PC-3 (cell line): ENCODE data around the gene DDIAS. TPM values are rescaled to one million over a fixed set of nuclear protein-coding genes. Genes with fewer than 3 reads are reported as not detected.
"Not testable (repeated sequence)": the region's sequence is repeated elsewhere in the genome, so short reads cannot be mapped to it uniquely, and the experiment has no call there.

Source experiments
- ATAC-seq: fragments of 200-7000 bp; cut with Tn5 transposase; 2 replicates; pipeline ENCODE4 v1.9.1; 2020; ENCODE audit warnings: mild to moderate bottlenecking, moderate library complexity
- BruUV-seq: library from RNA; stranded (reverse); fragments of 400-500 nt; replicated peaks from 2 replicates; lab custom pipeline; 2021; lab: Mats Ljungman, UMichigan
- CTCF ChIA-PET: fragments of 300-600 bp; sonication (Branson Sonifier 250); formaldehyde crosslinking; loops from one replicate; lab custom pipeline; 2022; ENCODE audit warnings: antibody characterized with exemption; lab: Charles Lee
- POLR2A ChIA-PET: fragments of 300-600 bp; sonication (Branson Sonifier 250); formaldehyde crosslinking; loops from one replicate; lab custom pipeline; 2022; ENCODE audit warnings: antibody characterized with exemption; ENCODE audit not compliant: unreplicated experiment; lab: Charles Lee
- DNase-seq: peaks from one replicate; pipeline ENCODE4 v3.0.0-alpha.2; 2015
- H2AFZ ChIP-seq: fragments of 300-600 bp; sonication (generic); 2 replicates; pipeline ENCODE4 v1.6.0; 2016; ENCODE audit warnings: antibody characterized with exemption, low read length
- H3F3A ChIP-seq: fragments of 300-600 bp; sonication (generic); one replicate; pipeline ENCODE4 v1.6.0; 2017; ENCODE audit warnings: antibody characterized with exemption, low read length, control low read depth, mild to moderate bottlenecking; ENCODE audit not compliant: unreplicated experiment
- H3K27ac ChIP-seq: fragments of 300-600 bp; sonication (generic); 2 replicates; pipeline ENCODE4 v1.5.1; 2016; ENCODE audit warnings: mild to moderate bottlenecking, low read length
- H3K27me3 ChIP-seq: fragments of 300-600 bp; sonication (generic); 2 replicates; pipeline ENCODE4 v1.6.1; 2016; ENCODE audit warnings: low read length, mixed read lengths
- H3K36me3 ChIP-seq: fragments of 300-600 bp; sonication (generic); 2 replicates; pipeline ENCODE4 v1.6.1; 2016; ENCODE audit warnings: low read depth, mixed run types, low read length, mixed read lengths
- H3K4me1 ChIP-seq: fragments of 300-600 bp; sonication (generic); 2 replicates; pipeline ENCODE4 v1.5.1; 2016; ENCODE audit warnings: low read length; ENCODE audit not compliant: insufficient read depth
- H3K4me2 ChIP-seq: fragments of 300-600 bp; sonication (generic); 2 replicates; pipeline ENCODE4 v1.6.0; 2016; ENCODE audit warnings: low read length
- H3K4me3 ChIP-seq: fragments of 300-600 bp; sonication (generic); 2 replicates; pipeline ENCODE4 v1.5.1; 2016; ENCODE audit warnings: mild to moderate bottlenecking, low read length, mixed read lengths
- H3K79me2 ChIP-seq: fragments of 300-600 bp; sonication (generic); 2 replicates; pipeline ENCODE4 v1.6.1; 2017; ENCODE audit warnings: low read length, mixed read lengths
- H3K9ac ChIP-seq: fragments of 300-600 bp; sonication (generic); 2 replicates; pipeline ENCODE4 v1.6.0; 2016; ENCODE audit warnings: mild to moderate bottlenecking, low read length
- H3K9me2 ChIP-seq: fragments of 300-600 bp; sonication (generic); replicated peaks from 2 replicates; pipeline ENCODE4 v1.6.1; 2016; ENCODE audit warnings: mixed run types, low read length, mixed read lengths
- H3K9me3 ChIP-seq: fragments of 300-600 bp; sonication (generic); 2 replicates; pipeline ENCODE4 v1.6.1; 2016; ENCODE audit warnings: low read length, mixed read lengths
- H4K20me1 ChIP-seq: fragments of 300-600 bp; sonication (generic); 2 replicates; pipeline ENCODE4 v1.6.1; 2016; ENCODE audit warnings: low read length, mixed read lengths
- EZH2 ChIP-seq: fragments of 300-600 bp; sonication (generic); IDR thresholded peaks from one replicate; pipeline ENCODE4 v1.6.1; 2017; ENCODE audit warnings: antibody characterized with exemption, mild to moderate bottlenecking, low read length; ENCODE audit not compliant: unreplicated experiment
- EZH2phosphoT487 ChIP-seq: fragments of 300-600 bp; sonication (generic); IDR thresholded peaks from 2 replicates; pipeline ENCODE4 v1.6.1; 2018; ENCODE audit warnings: mild to moderate bottlenecking, antibody characterized with exemption, low read length, borderline replicate concordance
- intact Hi-C: fragments of 100-400 bp; cut with micrococcal nuclease; formaldehyde crosslinking; loops from 2 replicates; pipeline ENCODE4 v1.9.0; 2023
- total RNA-seq: library from RNA; depleted of rRNA; stranded (reverse); fragments of >200 nt; gene quantifications from 2 replicates; pipeline ENCODE4 v1.2.3, GENCODE V29; 2014
- TF ChIP-seq, protein P1 (sequence below): fragments of 300-600 bp; sonication (generic); conservative IDR thresholded peaks from 2 replicates; pipeline ENCODE4 v1.5.1; 2017; ENCODE audit warnings: antibody characterized with exemption, low read depth, mild to moderate bottlenecking, low read length

Gene DDIAS
- total RNA-seq, 1 experiment from 2014 or later, result 24.9 TPM

DNA sequence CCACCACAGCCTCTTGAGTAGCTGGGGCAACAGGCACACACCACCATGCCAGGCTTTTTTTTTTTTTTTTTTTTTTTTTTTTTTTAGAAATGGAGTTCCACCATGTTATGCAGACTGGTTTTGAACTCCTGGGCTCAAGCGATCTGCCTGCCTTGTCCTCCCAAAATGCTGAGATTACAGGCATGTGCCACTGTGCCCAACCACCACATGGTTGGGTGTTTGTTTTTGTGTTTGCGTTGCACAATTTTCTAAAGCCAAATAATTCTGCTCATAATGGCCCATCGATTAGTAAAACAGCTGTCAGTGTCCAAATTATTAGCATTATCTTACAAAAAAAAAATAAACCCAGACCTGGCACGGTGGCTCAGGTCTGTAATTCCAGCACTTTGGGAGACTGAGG is 65.8 kb downstream of the DDIAS start:
- ChIA-PET CTCF (interaction anchor here (0.6 kb wide), 1 partner anchor 85 kb away, joined by 8 read pairs; no protein-coding TSS in a partner anchor), POLR2A (no interaction called here)
- Histone ChIP-seq H3K27me3 (no peaks in the 10 kb centered on the region), H3K4me3 (no peak overlapping the region), H3K9me2 (no peaks in the 10 kb centered on the region), H3K9ac (no peak overlapping the region), H3K36me3 (no peaks in the 10 kb centered on the region), H3F3A (no peaks in the 10 kb centered on the region), H3K27ac (no peak overlapping the region), H3K4me1 (no peaks in the 10 kb centered on the region), H2AFZ (no peak overlapping the region), H3K4me2 (no peak overlapping the region), H3K9me3 (no peaks in the 10 kb centered on the region), H3K79me2 (no peaks in the 10 kb centered on the region), H4K20me1 (no peaks in the 10 kb centered on the region)
- ATAC-seq, result no peak
- no peak for DNase-seq
- no TSS peak for BruUV-seq
- TF ChIP-seq, protein P1, sequence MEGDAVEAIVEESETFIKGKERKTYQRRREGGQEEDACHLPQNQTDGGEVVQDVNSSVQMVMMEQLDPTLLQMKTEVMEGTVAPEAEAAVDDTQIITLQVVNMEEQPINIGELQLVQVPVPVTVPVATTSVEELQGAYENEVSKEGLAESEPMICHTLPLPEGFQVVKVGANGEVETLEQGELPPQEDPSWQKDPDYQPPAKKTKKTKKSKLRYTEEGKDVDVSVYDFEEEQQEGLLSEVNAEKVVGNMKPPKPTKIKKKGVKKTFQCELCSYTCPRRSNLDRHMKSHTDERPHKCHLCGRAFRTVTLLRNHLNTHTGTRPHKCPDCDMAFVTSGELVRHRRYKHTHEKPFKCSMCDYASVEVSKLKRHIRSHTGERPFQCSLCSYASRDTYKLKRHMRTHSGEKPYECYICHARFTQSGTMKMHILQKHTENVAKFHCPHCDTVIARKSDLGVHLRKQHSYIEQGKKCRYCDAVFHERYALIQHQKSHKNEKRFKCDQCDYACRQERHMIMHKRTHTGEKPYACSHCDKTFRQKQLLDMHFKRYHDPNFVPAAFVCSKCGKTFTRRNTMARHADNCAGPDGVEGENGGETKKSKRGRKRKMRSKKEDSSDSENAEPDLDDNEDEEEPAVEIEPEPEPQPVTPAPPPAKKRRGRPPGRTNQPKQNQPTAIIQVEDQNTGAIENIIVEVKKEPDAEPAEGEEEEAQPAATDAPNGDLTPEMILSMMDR, result no peak
- TF ChIP-seq EZH2phosphoT487 (no peak), EZH2 (no peak)
- intact Hi-C loops, result no loop called here

DNA sequence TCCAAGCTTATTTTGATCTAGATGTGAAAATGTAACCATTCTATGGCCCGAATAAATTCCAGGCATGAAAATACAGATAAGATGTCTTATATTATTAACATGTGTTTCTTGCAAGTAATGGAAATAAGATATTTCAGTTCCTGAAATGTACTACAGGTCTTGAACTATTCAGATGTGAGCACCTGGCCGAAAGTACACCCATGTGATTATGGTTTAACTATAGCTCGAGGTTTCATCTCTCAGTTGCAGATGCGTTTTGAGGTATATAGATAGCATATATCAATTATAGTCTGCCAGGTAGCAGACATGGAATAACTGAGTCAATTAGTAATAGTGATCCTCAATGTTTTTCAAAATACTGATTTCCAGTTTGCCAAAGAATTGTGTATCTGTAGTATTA is 68.3 kb downstream of the DDIAS start:
- Histone ChIP-seq H3K9me3 (no peaks in the 10 kb centered on the region), H3K36me3 (no peaks in the 10 kb centered on the region), H3K79me2 (no peaks in the 10 kb centered on the region), H4K20me1 (no peaks in the 10 kb centered on the region), H3K27me3 (no peaks in the 10 kb centered on the region), H3K9me2 (no peaks in the 10 kb centered on the region), H3K4me2 (no peak overlapping the region), H3K4me3 (no peak overlapping the region), H3K27ac (no peak overlapping the region), H2AFZ (no peak overlapping the region), H3K4me1 (peaks cover 2% of the 10 kb centered on the region), H3K9ac (no peak overlapping the region), H3F3A (no peaks in the 10 kb centered on the region)
- ChIA-PET POLR2A (interaction anchor here (0.5 kb wide), 1 partner anchor 76 kb away, joined by 3 read pairs; no protein-coding TSS in a partner anchor), CTCF (no interaction called here)
- TF ChIP-seq EZH2phosphoT487 (no peak), EZH2 (no peak)
- TF ChIP-seq, protein P1, result no peak
- intact Hi-C loops, result loop anchor here (5.0 kb wide), 1 partner anchor 847 kb away; no protein-coding TSS in a partner anchor
- DNase-seq (no peak), ATAC-seq (no peak)
- no TSS peak for BruUV-seq

DNA sequence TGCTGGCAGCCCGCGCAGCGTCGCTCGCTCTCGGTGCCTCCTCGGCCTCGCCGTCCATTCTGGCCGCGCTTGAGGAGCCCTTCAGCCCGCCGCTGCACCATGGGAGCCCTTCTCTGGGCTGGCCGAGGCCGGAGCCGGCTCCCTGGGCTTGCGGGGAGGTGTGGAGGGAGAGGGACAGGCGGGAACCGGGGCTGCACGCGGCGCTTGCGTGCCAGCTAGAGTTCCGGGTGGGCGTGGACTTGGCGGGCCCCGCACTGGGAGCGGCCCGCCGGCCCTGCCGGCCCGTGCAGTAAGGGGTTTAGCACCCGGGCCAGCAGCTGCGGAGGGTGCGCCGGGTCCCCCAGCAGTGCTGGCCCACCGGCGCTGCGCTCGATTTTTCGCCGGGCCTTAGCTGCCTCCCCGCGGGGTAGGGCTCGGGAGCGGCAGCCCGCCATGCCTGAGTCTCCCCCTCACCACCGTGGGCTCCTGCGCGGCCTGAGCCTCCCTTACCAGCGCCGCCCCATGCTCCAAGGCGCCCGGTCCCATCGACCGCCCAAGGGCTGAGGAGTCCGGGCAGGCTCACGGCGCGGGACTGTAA is 69.1 kb downstream of the DDIAS start:
- H3K4me3 ChIP-seq, H3K36me3 ChIP-seq, H3K9me2 ChIP-seq, H3K27me3 ChIP-seq, ATAC-seq, H3K9me3 ChIP-seq, H3K27ac ChIP-seq, H3K9ac ChIP-seq, H3K79me2 ChIP-seq, H3F3A ChIP-seq, BruUV-seq, H2AFZ ChIP-seq, CTCF ChIA-PET, DNase-seq, H3K4me1 ChIP-seq, H3K4me2 ChIP-seq, H4K20me1 ChIP-seq: not testable (repeated sequence)
- intact Hi-C loops, result loop anchor here (5.0 kb wide), 1 partner anchor 847 kb away; no protein-coding TSS in a partner anchor
- POLR2A ChIA-PET, result interaction anchor here (0.5 kb wide), 1 partner anchor 76 kb away, joined by 3 read pairs; no protein-coding TSS in a partner anchor

DNA sequence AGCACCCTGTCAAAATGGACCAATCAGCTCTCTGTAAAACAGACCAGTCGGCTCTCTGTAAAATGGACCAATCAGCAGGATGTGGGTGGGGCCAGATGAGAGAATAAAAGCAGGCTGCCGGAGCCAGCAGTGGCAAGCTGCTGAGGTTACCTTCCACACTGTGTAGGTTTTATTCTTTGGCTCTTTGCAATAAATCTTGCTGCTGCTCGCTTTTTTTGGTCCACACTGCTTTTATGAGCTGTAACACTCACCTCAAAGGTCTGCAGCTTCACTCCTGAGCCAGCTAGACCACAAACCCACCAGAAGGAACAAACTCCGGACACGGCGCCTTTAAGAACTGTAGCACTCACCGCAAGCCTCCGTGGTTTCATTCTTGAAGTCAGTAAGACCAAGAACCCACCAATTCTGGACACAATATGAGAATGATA is 70.0 kb downstream of the DDIAS start:
- DNase-seq, H3K36me3 ChIP-seq, ATAC-seq, H3K9ac ChIP-seq, BruUV-seq, H3K27me3 ChIP-seq, H3K9me2 ChIP-seq, H3K27ac ChIP-seq, H3K79me2 ChIP-seq, H3K4me3 ChIP-seq, H2AFZ ChIP-seq, H4K20me1 ChIP-seq, H3K9me3 ChIP-seq, CTCF ChIA-PET, POLR2A ChIA-PET, H3K4me2 ChIP-seq, H3F3A ChIP-seq: not testable (repeated sequence)
- intact Hi-C loops, result loop anchor here (5.0 kb wide), 1 partner anchor 846 kb away; no protein-coding TSS in a partner anchor
- H3K4me1 ChIP-seq, result peaks cover 18% of the 10 kb centered on the region
